Measurements from ENCODE around the gene PIP4K2B. TPM values are rescaled to one million over a fixed set of nuclear protein-coding genes. Genes with fewer than 3 reads are reported as not detected.

The PIP4K2B gene
- total and polyA plus RNA-seq, 2 of the 8 experiments (the other 6 are each of a cell fraction or from before 2014, with no cell fraction given) = 21.5 to 57.8 TPM

- no peak for TF ChIP-seq CBX8 (IDR thresholded peaks at IDR 0.05; ENCODE audit: borderline replicate concordance, low read depth, low read length)
- TF ChIP-seq CHD1 (IDR thresholded peaks at IDR 0.05; ENCODE audit: low read depth, low read length) = 0 out of 2 replicates have a peak, but pooled peaks have one; percentile 13
- Histone ChIP-seq H2AK5ac (ENCODE audit: low read depth, low read length) (0 out of 2 replicates have a peak overlapping the region, but pooled peaks have one; percentile 61), H3K4ac (replicated peaks; ENCODE audit: insufficient read length, low read depth, low read length) (peak overlapping the region; percentile 1), H3K4me2 (ENCODE audit: insufficient read depth in 1 of 2, low read depth in 2 of 2, low read length in 2 of 2) (peak overlapping the region; percentile 66 to 80), H3K79me1 (ENCODE audit: low read depth, low read length) (peaks cover 2% of the 10 kb centered on the region), H3K9ac (replicated peaks in 1 of 4; ENCODE audit: extremely low read depth in 1 of 4, low read depth in 3 of 4, low read length in 3 of 4) (peak overlapping the region; percentile 82 to 97 (median 96)), H2BK15ac (ENCODE audit: low read length) (no peak overlapping the region), H2AFZ (ENCODE audit: low read length) (0 out of 2 replicates have a peak overlapping the region, but pooled peaks have one; percentile 89), H3K18ac (ENCODE audit: extremely low read depth, low read length) (peak overlapping the region; percentile 52), H3K14ac (ENCODE audit: insufficient read length) (no peak overlapping the region), H3K4me1 (replicated peaks in 1 of 4; ENCODE audit: control insufficient read depth in 3 of 4, insufficient read depth in 4 of 4, low read length in 3 of 4) (peaks cover 0 to 3% (median 1%) of the 10 kb centered on the region in 4 experiments; a peak in 2 of 7 replicates), H2BK20ac (ENCODE audit: low read length) (0 out of 2 replicates have a peak overlapping the region, but pooled peaks have one; percentile 88), H2BK12ac (ENCODE audit: low read depth, low read length) (peak overlapping the region; percentile 95; the same call in 1 of the 2 replicates), H3K4me3 (ENCODE audit: extremely low read depth in 1 of 4, insufficient read depth in 2 of 4, low read depth in 3 of 4, low read length in 4 of 4) (peak overlapping the region; percentile 59 to 94 (median 91)), H3K23ac (ENCODE audit: insufficient read length) (no peak overlapping the region), H4K8ac (ENCODE audit: extremely low read depth, insufficient read depth, low read length) (peak overlapping the region; percentile 100), H4K5ac (ENCODE audit: insufficient read length, low read depth, low read length) (no peak overlapping the region), H3K79me2 (ENCODE audit: control insufficient read depth in 1 of 2, insufficient read depth in 2 of 2, low read length in 2 of 2) (peaks cover 11 to 20% of the 10 kb centered on the region in 2 experiments), H4K20me1 (replicated peaks in 1 of 2; ENCODE audit: control insufficient read depth in 1 of 2, insufficient read depth in 2 of 2, low read length in 2 of 2) (peaks cover 3 to 8% of the 10 kb centered on the region in 2 experiments), H2BK5ac (ENCODE audit: low read depth, low read length) (peak overlapping the region; percentile 99), H3K56ac (replicated peaks; ENCODE audit: insufficient read length, low read depth, low read length) (peak overlapping the region; percentile 92), H2BK120ac (replicated peaks; ENCODE audit: low read depth, low read length) (no peak overlapping the region), H3K9me3 (ENCODE audit: insufficient read depth in 2 of 2, low read depth in 1 of 2, low read length in 1 of 2) (no peaks in the 10 kb centered on the region), H4K91ac (replicated peaks; ENCODE audit: insufficient read length, low read length) (peak overlapping the region; percentile 70), H3K23me2 (ENCODE audit: low read depth, low read length) (peaks cover 8% of the 10 kb centered on the region), H3K27me3 (replicated peaks in 1 of 4; ENCODE audit: control insufficient read depth in 3 of 4, extremely low read depth in 1 of 4, insufficient read depth in 3 of 4, low read length in 3 of 4) (no peaks in the 10 kb centered on the region), H3K36me3 (ENCODE audit: control insufficient read depth in 2 of 4, insufficient read depth in 4 of 4, low read length in 3 of 4) (peaks cover 0 to 2% (median under 1%) of the 10 kb centered on the region in 4 experiments; a peak in 3 of 8 replicates), H3K27ac (ENCODE audit: low read depth, low read length) (peak overlapping the region; percentile 99)
- WGBS, 2 experiments (ENCODE audit: extremely low coverage in 1 of 2, insufficient coverage in 1 of 2, insufficient read length in 1 of 2, insufficient replicate concordance in 2 of 2, low coverage in 1 of 2, low lambda C conversion rate in 2 of 2, missing lambda C conversion rate in 1 of 2) = 84% methylated on average over 17 of the region's 17 CpGs; no CpG with 5 or more reads in 1 of the 2 experiments
- ChIA-PET POLR2A (ENCODE audit: partially characterized antibody) (interaction anchor here (0.8 to 9.9 kb wide), 18 partner anchors 8 to 98 kb away, joined by 3 to 174 read pairs (median 4); partner anchors contain the start of genes LASP1, PIP4K2B and RPL23), CTCF (ENCODE audit: partially characterized antibody) (interaction anchor here (0.9 to 1.2 kb wide), 2 partner anchors 16 to 349 kb away, joined by 3 read pairs; no protein-coding TSS in a partner anchor)
- DNase-seq (ENCODE audit: low read depth in 1 of 2, low spot score in 2 of 2) = no peak
- FAIRE-seq = no peak
Observed at GRCh38 chr17:38825762-38826247, 26.4 kb upstream of the PIP4K2B start.

Data from H1 (cell line).